ENCODE measurements around the gene BCAR3. TPM values are rescaled to one million over a fixed set of nuclear protein-coding genes. Genes with fewer than 3 reads are reported as not detected.
"Not testable (repeated sequence)": the region's sequence is repeated elsewhere in the genome, so short reads cannot be mapped to it uniquely, and the experiment has no call there.

Gene BCAR3
- total RNA-seq, 1 donor from 2014 or later = 14.6 TPM

GRCh38 chr1:93569489-93569888, 112.1 kb downstream of the BCAR3 start:
- no peaks in the 10 kb centered on the region for H3K27me3 ChIP-seq (ENCODE audit: control insufficient read depth in 3 of 3, insufficient read depth in 3 of 3, low read length in 3 of 3)

GRCh38 chr1:93567255-93567918, 114.2 kb downstream of the BCAR3 start:
- H3K9me3 ChIP-seq (ENCODE audit: control insufficient read depth in 3 of 3, low read length in 3 of 3) = no peaks in the 10 kb centered on the region
- H3K4me3 ChIP-seq (ENCODE audit: low read length in 3 of 3) = peak overlapping the region in 1 of 3 donors; percentile 45
- H3K4me1 ChIP-seq (ENCODE audit: control insufficient read depth in 3 of 3, insufficient read depth in 3 of 3, low read length in 3 of 3) = peaks cover 0 to 43% (median 20%) of the 10 kb centered on the region in 3 donors
- peak overlapping the region in 1 of 3 donors; percentile 58 for H3K9ac ChIP-seq (ENCODE audit: low read depth in 1 of 3, low read length in 3 of 3)
- no peaks in the 10 kb centered on the region for H3K27me3 ChIP-seq (ENCODE audit: control insufficient read depth in 3 of 3, insufficient read depth in 3 of 3, low read length in 3 of 3)
- peaks cover 34 to 41% (median 36%) of the 10 kb centered on the region in 3 donors for H3K36me3 ChIP-seq (ENCODE audit: control insufficient read depth in 3 of 3, insufficient read depth in 3 of 3, low read length in 3 of 3)
- peak overlapping the region; percentile 67 for H3K27ac ChIP-seq (ENCODE audit: low read depth, low read length)

More at GRCh38 chr1:93569489-93569888, 112.1 kb downstream of the BCAR3 start:
- Histone ChIP-seq H3K4me3 (ENCODE audit: low read length in 3 of 3) (no peak overlapping the region), H3K27ac (ENCODE audit: low read depth, low read length) (no peak overlapping the region), H3K4me1 (ENCODE audit: control insufficient read depth in 3 of 3, insufficient read depth in 3 of 3, low read length in 3 of 3) (peaks cover 7 to 56% (median 34%) of the 10 kb centered on the region in 3 donors), H3K9ac (ENCODE audit: low read depth in 1 of 3, low read length in 3 of 3) (no peak overlapping the region), H3K36me3 (ENCODE audit: control insufficient read depth in 3 of 3, insufficient read depth in 3 of 3, low read length in 3 of 3) (peaks cover 36 to 49% (median 41%) of the 10 kb centered on the region in 3 donors), H3K9me3 (ENCODE audit: control insufficient read depth in 3 of 3, low read length in 3 of 3) (no peaks in the 10 kb centered on the region)

- peaks cover 33 to 45% (median 42%) of the 10 kb centered on the region in 3 donors for H3K36me3 ChIP-seq (ENCODE audit: control insufficient read depth in 3 of 3, insufficient read depth in 3 of 3, low read length in 3 of 3)
- no peak overlapping the region for H3K9ac ChIP-seq (ENCODE audit: low read depth in 1 of 3, low read length in 3 of 3)
These were observed 115.4 kb downstream of the BCAR3 start for GRCh38 chr1:93566227-93566626.

GRCh38 chr1:93565496-93566206, 116.0 kb downstream of the BCAR3 start:
- H3K9me3 ChIP-seq (ENCODE audit: control insufficient read depth in 3 of 3, low read length in 3 of 3) = no peaks in the 10 kb centered on the region
- no peak overlapping the region for H3K9ac ChIP-seq (ENCODE audit: low read depth in 1 of 3, low read length in 3 of 3)
- peaks cover 0 to 30% (median 11%) of the 10 kb centered on the region in 3 donors for H3K4me1 ChIP-seq (ENCODE audit: control insufficient read depth in 3 of 3, insufficient read depth in 3 of 3, low read length in 3 of 3)
- H3K27ac ChIP-seq (ENCODE audit: low read depth, low read length) = peak overlapping the region; percentile 67
- peaks cover 31 to 49% (median 41%) of the 10 kb centered on the region in 3 donors for H3K36me3 ChIP-seq (ENCODE audit: control insufficient read depth in 3 of 3, insufficient read depth in 3 of 3, low read length in 3 of 3)
- no peak overlapping the region for H3K4me3 ChIP-seq (ENCODE audit: low read length in 3 of 3)
- no peaks in the 10 kb centered on the region for H3K27me3 ChIP-seq (ENCODE audit: control insufficient read depth in 3 of 3, insufficient read depth in 3 of 3, low read length in 3 of 3)

More at GRCh38 chr1:93566227-93566626, 115.4 kb downstream of the BCAR3 start:
- H3K4me3 ChIP-seq (ENCODE audit: low read length in 3 of 3) = no peak overlapping the region
- H3K4me1 ChIP-seq (ENCODE audit: control insufficient read depth in 3 of 3, insufficient read depth in 3 of 3, low read length in 3 of 3) = peaks cover 0 to 34% (median 11%) of the 10 kb centered on the region in 3 donors
- peak overlapping the region; percentile 67 for H3K27ac ChIP-seq (ENCODE audit: low read depth, low read length)
- H3K27me3 ChIP-seq (ENCODE audit: control insufficient read depth in 3 of 3, insufficient read depth in 3 of 3, low read length in 3 of 3) = no peaks in the 10 kb centered on the region
- no peaks in the 10 kb centered on the region for H3K9me3 ChIP-seq (ENCODE audit: control insufficient read depth in 3 of 3, low read length in 3 of 3)

GRCh38 chr1:93559695-93560094, 121.9 kb downstream of the BCAR3 start:
- Histone ChIP-seq H3K9ac (ENCODE audit: low read depth in 1 of 3, low read length in 3 of 3) (no peak overlapping the region), H3K27ac (ENCODE audit: low read depth, low read length) (no peak overlapping the region), H3K36me3 (ENCODE audit: control insufficient read depth in 3 of 3, insufficient read depth in 3 of 3, low read length in 3 of 3) (peaks cover 12 to 28% (median 15%) of the 10 kb centered on the region in 3 donors), H3K9me3 (ENCODE audit: control insufficient read depth in 3 of 3, low read length in 3 of 3) (no peaks in the 10 kb centered on the region), H3K4me1 (ENCODE audit: control insufficient read depth in 3 of 3, insufficient read depth in 3 of 3, low read length in 3 of 3) (peaks cover 5 to 6% (median 5%) of the 10 kb centered on the region in 3 donors), H3K27me3 (ENCODE audit: control insufficient read depth in 3 of 3, insufficient read depth in 3 of 3, low read length in 3 of 3) (no peaks in the 10 kb centered on the region), H3K4me3 (ENCODE audit: low read length in 3 of 3) (no peak overlapping the region)

- no peak overlapping the region for H3K27ac ChIP-seq (ENCODE audit: low read depth, low read length)
These were observed 122.6 kb downstream of the BCAR3 start for GRCh38 chr1:93559045-93559444.

GRCh38 chr1:93556291-93556690, 125.3 kb downstream of the BCAR3 start:
- H3K4me3 ChIP-seq (ENCODE audit: low read length in 3 of 3) = no peak overlapping the region
- H3K9me3 ChIP-seq (ENCODE audit: control insufficient read depth in 3 of 3, low read length in 3 of 3) = no peaks in the 10 kb centered on the region
- no peak overlapping the region for H3K27ac ChIP-seq (ENCODE audit: low read depth, low read length)
- peaks cover 15 to 28% (median 18%) of the 10 kb centered on the region in 3 donors for H3K4me1 ChIP-seq (ENCODE audit: control insufficient read depth in 3 of 3, insufficient read depth in 3 of 3, low read length in 3 of 3)
- peaks cover 5 to 14% (median 6%) of the 10 kb centered on the region in 3 donors for H3K36me3 ChIP-seq (ENCODE audit: control insufficient read depth in 3 of 3, insufficient read depth in 3 of 3, low read length in 3 of 3)
- no peaks in the 10 kb centered on the region for H3K27me3 ChIP-seq (ENCODE audit: control insufficient read depth in 3 of 3, insufficient read depth in 3 of 3, low read length in 3 of 3)
- H3K9ac ChIP-seq (ENCODE audit: low read depth in 1 of 3, low read length in 3 of 3) = no peak overlapping the region

More at GRCh38 chr1:93559045-93559444, 122.6 kb downstream of the BCAR3 start:
- peaks cover 9 to 28% (median 13%) of the 10 kb centered on the region in 3 donors for H3K36me3 ChIP-seq (ENCODE audit: control insufficient read depth in 3 of 3, insufficient read depth in 3 of 3, low read length in 3 of 3)
- peaks cover 6 to 12% (median 9%) of the 10 kb centered on the region in 3 donors for H3K4me1 ChIP-seq (ENCODE audit: control insufficient read depth in 3 of 3, insufficient read depth in 3 of 3, low read length in 3 of 3)
- H3K9me3 ChIP-seq (ENCODE audit: control insufficient read depth in 3 of 3, low read length in 3 of 3) = no peaks in the 10 kb centered on the region
- no peak overlapping the region for H3K4me3 ChIP-seq (ENCODE audit: low read length in 3 of 3)
- no peaks in the 10 kb centered on the region for H3K27me3 ChIP-seq (ENCODE audit: control insufficient read depth in 3 of 3, insufficient read depth in 3 of 3, low read length in 3 of 3)
- H3K9ac ChIP-seq (ENCODE audit: low read depth in 1 of 3, low read length in 3 of 3) = no peak overlapping the region

- no peak overlapping the region for H3K4me3 ChIP-seq (ENCODE audit: low read length in 3 of 3)
- H3K27me3 ChIP-seq (ENCODE audit: control insufficient read depth in 3 of 3, insufficient read depth in 3 of 3, low read length in 3 of 3) = no peaks in the 10 kb centered on the region
- peaks cover 5 to 6% (median 5%) of the 10 kb centered on the region in 3 donors for H3K36me3 ChIP-seq (ENCODE audit: control insufficient read depth in 3 of 3, insufficient read depth in 3 of 3, low read length in 3 of 3)
- no peaks in the 10 kb centered on the region for H3K9me3 ChIP-seq (ENCODE audit: control insufficient read depth in 3 of 3, low read length in 3 of 3)
- peaks cover 15 to 28% (median 18%) of the 10 kb centered on the region in 3 donors for H3K4me1 ChIP-seq (ENCODE audit: control insufficient read depth in 3 of 3, insufficient read depth in 3 of 3, low read length in 3 of 3)
- H3K27ac ChIP-seq (ENCODE audit: low read depth, low read length) = no peak overlapping the region
- no peak overlapping the region for H3K9ac ChIP-seq (ENCODE audit: low read depth in 1 of 3, low read length in 3 of 3)
These were observed 126.5 kb downstream of the BCAR3 start for GRCh38 chr1:93554883-93555872.

- not testable (repeated sequence) for H3K27me3 ChIP-seq (ENCODE audit: control insufficient read depth in 3 of 3, insufficient read depth in 3 of 3, low read length in 3 of 3); H3K9me3 ChIP-seq (ENCODE audit: control insufficient read depth in 3 of 3, low read length in 3 of 3); H3K36me3 ChIP-seq (ENCODE audit: control insufficient read depth in 3 of 3, insufficient read depth in 3 of 3, low read length in 3 of 3)
- Histone ChIP-seq H3K4me1 (ENCODE audit: control insufficient read depth in 3 of 3, insufficient read depth in 3 of 3, low read length in 3 of 3) (peaks cover 15 to 28% (median 18%) of the 10 kb centered on the region in 3 donors), H3K9ac (ENCODE audit: low read depth in 1 of 3, low read length in 3 of 3) (peak overlapping the region; percentile 32 to 34 (median 34)), H3K4me3 (ENCODE audit: low read length in 3 of 3) (peak overlapping the region in 1 of 3 donors; percentile 1), H3K27ac (ENCODE audit: low read depth, low read length) (peak overlapping the region; percentile 43)
These were observed 127.6 kb downstream of the BCAR3 start for GRCh38 chr1:93553886-93554490.

All from skeletal muscle tissue (tissue), 4 donors.